HepG2 (cell line): ENCODE data around the gene DUSP9. TPM values are rescaled to one million over a fixed set of nuclear protein-coding genes. Genes with fewer than 3 reads are reported as not detected.

Experiments
- ARNT2 ChIP-seq: sonication (generic); formaldehyde crosslinking; IDR thresholded peaks from 2 replicates; pipeline ENCODE4 v1.8.0; 2022; ENCODE audit warnings: mild to moderate bottlenecking, low read depth, missing genetic modification reagents, moderate library complexity
- ASH2L ChIP-seq: fragments of 300-600, 200-600 bp; sonication (generic); IDR thresholded peaks from 2 replicates; pipeline ENCODE4 v1.7.0; 2017; ENCODE audit warnings: low read depth, mild to moderate bottlenecking, moderate library complexity, mixed read lengths, low read length; ENCODE audit not compliant: insufficient read length
- FOXP1 ChIP-seq, 2 experiments: fragments of 450-650 bp in 1 of 2; IDR thresholded peaks; 2 replicates each; pipeline ENCODE4 v1.6.1; 2017 to 2018; ENCODE audit warnings: antibody characterized with exemption in 1 of 2
- HNF4G ChIP-seq, 2 experiments: sonication (generic) in 1 of 2; formaldehyde crosslinking in 1 of 2; IDR thresholded peaks; 2 replicates each; pipeline versions ENCODE4 v1.4.0 to v1.6.1; 2011 to 2020; ENCODE audit warnings: borderline replicate concordance in 2 of 2, low read depth in 2 of 2, mild to moderate bottlenecking in 2 of 2, low read length in 1 of 2, missing genetic modification reagents in 1 of 2, moderate library complexity in 1 of 2
- MTA3 ChIP-seq: sonication (generic); formaldehyde crosslinking; IDR thresholded peaks from 2 replicates; pipeline ENCODE4 v1.4.0; 2020; ENCODE audit warnings: missing genetic modification reagents
- SMC3 ChIP-seq: IDR thresholded peaks from 2 replicates; pipeline ENCODE4 v1.6.1; 2011; ENCODE audit warnings: low read length, improper control_type of control experiment
- YEATS2 ChIP-seq: sonication (generic); formaldehyde crosslinking; IDR thresholded peaks from 2 replicates; pipeline ENCODE4 v1.4.0; 2020; ENCODE audit warnings: missing genetic modification reagents, borderline replicate concordance
- ZNF354B ChIP-seq: sonication (generic); formaldehyde crosslinking; IDR thresholded peaks from 2 replicates; pipeline ENCODE4 v1.8.0; 2022; ENCODE audit warnings: mild to moderate bottlenecking, missing genetic modification reagents
- ZNF839 ChIP-seq: sonication (generic); formaldehyde crosslinking; IDR thresholded peaks from 2 replicates; pipeline ENCODE4 v1.4.0; 2020; ENCODE audit warnings: missing genetic modification reagents, mild to moderate bottlenecking, borderline replicate concordance
- ZNF883 ChIP-seq: sonication (generic); formaldehyde crosslinking; IDR thresholded peaks from 2 replicates; pipeline ENCODE4 v1.5.1; 2020; ENCODE audit warnings: mild to moderate bottlenecking, missing genetic modification reagents; ENCODE audit errors: not compliant biosample characterization
- polyA plus RNA-seq, 8 experiments: library from polyadenylated mRNA; depleted of rRNA in 3 of 8; stranded (reverse) in 7 of 8; unstranded in 1 of 8; fragments of >200 nt; fragmentation: Illumina TruSeq in 4 of 8; extraction: Trizol in 4 of 8; gene quantifications; 2 replicates each; pipeline versions ENCODE4 v1.2.1 to v1.2.3, GENCODE V29; 2011 to 2016; ENCODE audit warnings: low read depth in 4 of 8, missing spikeins in 1 of 8, mixed read lengths in 1 of 8; ENCODE audit not compliant: insufficient read depth in 1 of 8
- total RNA-seq, 5 experiments: library from RNA; depleted of rRNA; stranded (reverse); fragments of >200 nt; fragmentation: Illumina TruSeq; extraction: Trizol; gene quantifications; 2 replicates each; pipeline ENCODE4 v1.2.3, GENCODE V29; 2016; ENCODE audit warnings: low read depth in 1 of 5
- TF ChIP-seq, protein P1 (sequence below): sonication (generic); formaldehyde crosslinking; IDR thresholded peaks from 2 replicates; pipeline ENCODE4 v1.5.0; 2020; ENCODE audit warnings: mild to moderate bottlenecking, missing genetic modification reagents
- TF ChIP-seq, protein P2 (sequence below): sonication (generic); formaldehyde crosslinking; IDR thresholded peaks from 2 replicates; pipeline ENCODE4 v1.8.1; 2023; ENCODE audit warnings: mild to moderate bottlenecking, missing genetic modification reagents, borderline replicate concordance
- TF ChIP-seq, protein P3 (sequence below): sonication (generic); formaldehyde crosslinking; IDR thresholded peaks from 2 replicates; pipeline ENCODE4 v1.5.1; 2020; ENCODE audit warnings: mild to moderate bottlenecking, missing genetic modification reagents, borderline replicate concordance
- TF ChIP-seq, protein P4 (sequence below), 2 experiments: sonication (generic) in 1 of 2; formaldehyde crosslinking in 1 of 2; IDR thresholded peaks; 2 replicates each; pipeline versions ENCODE4 v1.6.1 to v1.9.0; 2014 to 2022; ENCODE audit warnings: antibody characterized with exemption in 1 of 2, borderline replicate concordance in 1 of 2, inconsistent platforms in 1 of 2, low read depth in 1 of 2, missing genetic modification reagents in 1 of 2
- TF ChIP-seq, protein P5 (sequence below): sonication (generic); formaldehyde crosslinking; conservative IDR thresholded peaks from 2 replicates; pipeline ENCODE4 v1.8.1; 2023; ENCODE audit warnings: missing genetic modification reagents

Gene DUSP9
- total and polyA plus RNA-seq, 2 of the 13 experiments (the other 11 are each of a cell fraction or from before 2014, with no cell fraction given) = 235 to 435 TPM

DNA sequence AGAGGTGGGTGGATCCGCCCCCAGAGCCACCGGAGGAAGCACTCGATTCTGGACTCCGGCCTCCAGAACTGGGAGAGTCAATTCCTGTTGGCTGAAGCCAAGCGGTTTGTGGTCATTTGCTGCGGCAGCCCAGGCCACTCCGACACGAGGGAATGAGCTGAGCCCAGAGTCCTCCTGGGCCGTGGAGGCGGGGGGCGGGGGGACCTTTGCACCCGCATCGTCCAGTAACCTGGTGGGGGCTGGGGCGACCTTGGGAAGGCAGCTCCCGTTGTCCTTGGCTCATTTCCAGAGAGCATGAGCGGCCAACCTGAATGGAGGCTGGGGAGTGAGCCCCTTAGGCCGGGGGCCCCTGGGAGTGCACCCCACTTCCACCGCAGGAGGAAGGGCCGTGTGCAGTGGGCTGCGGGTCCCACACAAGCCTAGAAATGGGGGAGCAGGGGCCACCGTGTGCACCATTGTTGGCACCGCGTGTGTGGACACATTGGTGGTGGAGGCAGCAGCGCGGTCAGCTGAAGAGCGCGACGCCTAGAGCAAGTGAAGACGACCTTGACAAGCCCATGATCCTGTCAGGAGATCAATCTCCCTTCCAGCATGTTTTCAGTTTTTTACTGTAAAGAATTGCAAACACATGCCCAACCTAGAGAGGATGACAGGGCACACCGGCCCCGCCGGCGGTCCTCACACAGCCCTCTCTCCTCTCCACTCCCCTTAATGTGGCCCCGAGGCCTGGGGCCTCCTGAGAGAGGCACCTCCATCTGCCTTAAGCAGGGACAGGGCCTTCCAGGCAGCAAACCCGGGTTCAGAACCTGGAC lies 19.9 kb upstream of the DUSP9 start (continued):
- TF ChIP-seq, protein P1, sequence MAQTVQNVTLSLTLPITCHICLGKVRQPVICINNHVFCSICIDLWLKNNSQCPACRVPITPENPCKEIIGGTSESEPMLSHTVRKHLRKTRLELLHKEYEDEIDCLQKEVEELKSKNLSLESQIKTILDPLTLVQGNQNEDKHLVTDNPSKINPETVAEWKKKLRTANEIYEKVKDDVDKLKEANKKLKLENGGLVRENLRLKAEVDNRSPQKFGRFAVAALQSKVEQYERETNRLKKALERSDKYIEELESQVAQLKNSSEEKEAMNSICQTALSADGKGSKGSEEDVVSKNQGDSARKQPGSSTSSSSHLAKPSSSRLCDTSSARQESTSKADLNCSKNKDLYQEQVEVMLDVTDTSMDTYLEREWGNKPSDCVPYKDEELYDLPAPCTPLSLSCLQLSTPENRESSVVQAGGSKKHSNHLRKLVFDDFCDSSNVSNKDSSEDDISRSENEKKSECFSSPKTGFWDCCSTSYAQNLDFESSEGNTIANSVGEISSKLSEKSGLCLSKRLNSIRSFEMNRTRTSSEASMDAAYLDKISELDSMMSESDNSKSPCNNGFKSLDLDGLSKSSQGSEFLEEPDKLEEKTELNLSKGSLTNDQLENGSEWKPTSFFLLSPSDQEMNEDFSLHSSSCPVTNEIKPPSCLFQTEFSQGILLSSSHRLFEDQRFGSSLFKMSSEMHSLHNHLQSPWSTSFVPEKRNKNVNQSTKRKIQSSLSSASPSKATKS (CRISPR knock-in tag) = no peak
- TF ChIP-seq ZNF839 (CRISPR knock-in tag) (0 out of 2 replicates have a peak, but pooled peaks have one; percentile 7), ZNF883 (CRISPR knock-in tag) (no peak), FOXP1 (IDR thresholded peaks at IDR 0.05) (no peak), FOXP1 (CRISPR knock-in tag; IDR thresholded peaks at IDR 0.05) (peak; percentile 50), YEATS2 (CRISPR knock-in tag) (no peak), ZNF354B (CRISPR knock-in tag) (no peak), ASH2L (peak; percentile 74), HNF4G (IDR thresholded peaks at IDR 0.05; ENCODE audit: borderline replicate concordance, low read depth, low read length) (peak; percentile 93), HNF4G (CRISPR knock-in tag; IDR thresholded peaks at IDR 0.05; ENCODE audit: borderline replicate concordance, low read depth) (peak; percentile 91), SMC3 (no peak), MTA3 (no peak), ARNT2 (CRISPR knock-in tag) (no peak)
- TF ChIP-seq, protein P2, sequence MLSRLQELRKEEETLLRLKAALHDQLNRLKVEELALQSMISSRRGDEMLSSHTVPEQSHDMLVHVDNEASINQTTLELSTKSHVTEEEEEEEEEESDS (CRISPR knock-in tag) = no peak
- TF ChIP-seq, protein P3, sequence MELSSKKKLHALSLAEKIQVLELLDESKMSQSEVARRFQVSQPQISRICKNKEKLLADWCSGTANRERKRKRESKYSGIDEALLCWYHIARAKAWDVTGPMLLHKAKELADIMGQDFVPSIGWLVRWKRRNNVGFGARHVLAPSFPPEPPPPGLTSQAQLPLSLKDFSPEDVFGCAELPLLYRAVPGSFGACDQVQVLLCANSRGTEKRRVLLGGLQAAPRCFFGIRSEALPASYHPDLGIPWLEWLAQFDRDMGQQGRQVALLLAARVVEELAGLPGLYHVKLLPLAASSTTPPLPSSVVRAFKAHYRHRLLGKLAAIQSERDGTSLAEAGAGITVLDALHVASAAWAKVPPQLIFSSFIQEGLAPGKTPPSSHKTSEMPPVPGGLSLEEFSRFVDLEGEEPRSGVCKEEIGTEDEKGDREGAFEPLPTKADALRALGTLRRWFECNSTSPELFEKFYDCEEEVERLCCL (CRISPR knock-in tag) = no peak; the same call in 1 of the 2 replicates
- TF ChIP-seq, protein P4, sequence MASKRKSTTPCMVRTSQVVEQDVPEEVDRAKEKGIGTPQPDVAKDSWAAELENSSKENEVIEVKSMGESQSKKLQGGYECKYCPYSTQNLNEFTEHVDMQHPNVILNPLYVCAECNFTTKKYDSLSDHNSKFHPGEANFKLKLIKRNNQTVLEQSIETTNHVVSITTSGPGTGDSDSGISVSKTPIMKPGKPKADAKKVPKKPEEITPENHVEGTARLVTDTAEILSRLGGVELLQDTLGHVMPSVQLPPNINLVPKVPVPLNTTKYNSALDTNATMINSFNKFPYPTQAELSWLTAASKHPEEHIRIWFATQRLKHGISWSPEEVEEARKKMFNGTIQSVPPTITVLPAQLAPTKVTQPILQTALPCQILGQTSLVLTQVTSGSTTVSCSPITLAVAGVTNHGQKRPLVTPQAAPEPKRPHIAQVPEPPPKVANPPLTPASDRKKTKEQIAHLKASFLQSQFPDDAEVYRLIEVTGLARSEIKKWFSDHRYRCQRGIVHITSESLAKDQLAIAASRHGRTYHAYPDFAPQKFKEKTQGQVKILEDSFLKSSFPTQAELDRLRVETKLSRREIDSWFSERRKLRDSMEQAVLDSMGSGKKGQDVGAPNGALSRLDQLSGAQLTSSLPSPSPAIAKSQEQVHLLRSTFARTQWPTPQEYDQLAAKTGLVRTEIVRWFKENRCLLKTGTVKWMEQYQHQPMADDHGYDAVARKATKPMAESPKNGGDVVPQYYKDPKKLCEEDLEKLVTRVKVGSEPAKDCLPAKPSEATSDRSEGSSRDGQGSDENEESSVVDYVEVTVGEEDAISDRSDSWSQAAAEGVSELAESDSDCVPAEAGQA (IDR thresholded peaks at IDR 0.05; ENCODE audit: low read depth) = no peak
- TF ChIP-seq, protein P4 (CRISPR knock-in tag; IDR thresholded peaks at IDR 0.05; ENCODE audit: borderline replicate concordance) = no peak
- TF ChIP-seq, protein P5, sequence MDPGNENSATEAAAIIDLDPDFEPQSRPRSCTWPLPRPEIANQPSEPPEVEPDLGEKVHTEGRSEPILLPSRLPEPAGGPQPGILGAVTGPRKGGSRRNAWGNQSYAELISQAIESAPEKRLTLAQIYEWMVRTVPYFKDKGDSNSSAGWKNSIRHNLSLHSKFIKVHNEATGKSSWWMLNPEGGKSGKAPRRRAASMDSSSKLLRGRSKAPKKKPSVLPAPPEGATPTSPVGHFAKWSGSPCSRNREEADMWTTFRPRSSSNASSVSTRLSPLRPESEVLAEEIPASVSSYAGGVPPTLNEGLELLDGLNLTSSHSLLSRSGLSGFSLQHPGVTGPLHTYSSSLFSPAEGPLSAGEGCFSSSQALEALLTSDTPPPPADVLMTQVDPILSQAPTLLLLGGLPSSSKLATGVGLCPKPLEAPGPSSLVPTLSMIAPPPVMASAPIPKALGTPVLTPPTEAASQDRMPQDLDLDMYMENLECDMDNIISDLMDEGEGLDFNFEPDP = no peak
